Astrocyte (in vitro differentiated cells and primary cell): ENCODE data around the gene MAD2L1BP. TPM values are rescaled to one million over a fixed set of nuclear protein-coding genes. Genes with fewer than 3 reads are reported as not detected.

Source experiments
- DNase-seq: peaks from one replicate; pipeline ENCODE4 v3.0.0-alpha.2; 2010; ENCODE audit warnings: low read depth
- FAIRE-seq: peaks from 2 replicates; lab custom pipeline; 2011; peaks lifted over from hg19 to GRCh38; lab: Jason Lieb, UNC
- H2AFZ ChIP-seq: 2 replicates; pipeline ENCODE4 v1.6.0; 2012; ENCODE audit warnings: low read depth, low read length, inconsistent platforms
- H3K27ac ChIP-seq: 2 replicates; pipeline ENCODE4 v1.5.1; 2011; ENCODE audit warnings: low read depth, low read length, inconsistent platforms
- H3K27me3 ChIP-seq: 2 replicates; pipeline ENCODE4 v1.6.0; 2011; ENCODE audit warnings: low read length, inconsistent platforms; ENCODE audit not compliant: insufficient read depth
- H3K36me3 ChIP-seq: 2 replicates; pipeline ENCODE4 v1.5.1; 2011; ENCODE audit warnings: low read length, inconsistent platforms; ENCODE audit not compliant: insufficient read depth
- H3K4me1 ChIP-seq: 2 replicates; pipeline ENCODE4 v1.5.1; 2011; ENCODE audit warnings: low read length, inconsistent platforms; ENCODE audit not compliant: insufficient read depth
- H3K4me2 ChIP-seq: 2 replicates; pipeline ENCODE4 v1.6.0; 2012; ENCODE audit warnings: low read length, inconsistent platforms
- H3K4me3 ChIP-seq: 2 replicates; pipeline ENCODE4 v1.5.1; 2011; ENCODE audit warnings: low read depth, mild to moderate bottlenecking, low read length, inconsistent platforms; ENCODE audit not compliant: insufficient read depth
- H3K79me2 ChIP-seq: 2 replicates; pipeline ENCODE4 v1.6.0; 2012; ENCODE audit warnings: mild to moderate bottlenecking, low read length, inconsistent platforms; ENCODE audit not compliant: insufficient read depth
- H3K9ac ChIP-seq: 2 replicates; pipeline ENCODE4 v1.6.0; 2012; ENCODE audit warnings: mild to moderate bottlenecking, low read length, inconsistent platforms
- H3K9me3 ChIP-seq: 2 replicates; pipeline ENCODE4 v1.5.1; 2012; ENCODE audit warnings: low read depth, mild to moderate bottlenecking, low read length, inconsistent platforms; ENCODE audit not compliant: insufficient read depth
- H4K20me1 ChIP-seq: 2 replicates; pipeline ENCODE4 v1.6.0; 2012; ENCODE audit warnings: low read length, inconsistent platforms; ENCODE audit not compliant: insufficient read depth
- H3K27ac Mint-ChIP-seq: one replicate; pipeline ENCODE4 v1.8.0; 2021; ENCODE audit warnings: mild to moderate bottlenecking, mixed read lengths; ENCODE audit not compliant: unreplicated experiment
- H3K27me3 Mint-ChIP-seq: one replicate; pipeline ENCODE4 v1.8.0; 2021; ENCODE audit warnings: low read depth, mixed read lengths; ENCODE audit not compliant: unreplicated experiment
- H3K36me3 Mint-ChIP-seq: one replicate; pipeline ENCODE4 v1.8.0; 2021; ENCODE audit warnings: low read depth, mixed read lengths; ENCODE audit not compliant: unreplicated experiment
- H3K4me1 Mint-ChIP-seq: one replicate; pipeline ENCODE4 v1.8.0; 2021; ENCODE audit warnings: low read depth, mixed read lengths; ENCODE audit not compliant: unreplicated experiment
- H3K4me3 Mint-ChIP-seq: one replicate; pipeline ENCODE4 v1.8.0; 2021; ENCODE audit warnings: mild to moderate bottlenecking, moderate library complexity, mixed read lengths; ENCODE audit not compliant: unreplicated experiment
- H3K9me3 Mint-ChIP-seq: one replicate; pipeline ENCODE4 v1.8.0; 2021; ENCODE audit warnings: mild to moderate bottlenecking, mixed read lengths; ENCODE audit not compliant: unreplicated experiment
- CTCF ChIP-seq: IDR thresholded peaks from 2 replicates; pipeline ENCODE4 v1.5.1; 2011; ENCODE audit warnings: low read depth, mild to moderate bottlenecking, inconsistent platforms, low read length, moderate library complexity; ENCODE audit not compliant: insufficient read depth
- EZH2 ChIP-seq: IDR thresholded peaks from 2 replicates; pipeline ENCODE4 v1.6.1; 2012; ENCODE audit warnings: mild to moderate bottlenecking, low read length, inconsistent platforms; ENCODE audit not compliant: insufficient read depth
- total RNA-seq: library from RNA; stranded (reverse); gene quantifications from 2 replicates; pipeline ENCODE4 v1.2.1, GENCODE V29; 2021

Gene MAD2L1BP
- total RNA-seq, 1 donor from 2014 or later, result 32.2 TPM

GRCh38 chr6:43629104-43629504, 6.5 kb upstream of the MAD2L1BP start, which contains the start of gene GTPBP2:
GTPBP2 (minus strand) TSS chr6:43629264; CDS start chr6:43629162, 102 bp downstream.
- Mint-ChIP-seq H3K36me3 (peaks cover 18% of the 10 kb centered on the region), H3K4me1 (peaks cover 19% of the 10 kb centered on the region), H3K9me3 (no peaks in the 10 kb centered on the region), H3K27ac (peak within 1 kb of the TSS; percentile 100), H3K4me3 (peak within 1 kb of the TSS; percentile 98), H3K27me3 (no peaks in the 10 kb centered on the region)
- H3K27me3 ChIP-seq, result no peaks in the 10 kb centered on the region
- DNase-seq (peak; percentile 96), FAIRE-seq (no peak)
- peak within 1 kb of the TSS; percentile 99 for H3K4me2 ChIP-seq
- no peaks in the 10 kb centered on the region for H3K9me3 ChIP-seq
- TF ChIP-seq CTCF, result no peak
- no peak for TF ChIP-seq EZH2
- peak within 1 kb of the TSS; percentile 98 for H3K4me3 ChIP-seq
- H3K79me2 ChIP-seq, result peaks cover 45% of the 10 kb centered on the region
- H2AFZ ChIP-seq, result peak within 1 kb of the TSS; percentile 80
- H3K4me1 ChIP-seq, result peaks cover 26% of the 10 kb centered on the region
- peak within 1 kb of the TSS; percentile 92 for H3K27ac ChIP-seq
- H3K36me3 ChIP-seq, result peaks cover 20% of the 10 kb centered on the region
- peaks cover 3% of the 10 kb centered on the region for H4K20me1 ChIP-seq
- peak within 1 kb of the TSS; percentile 99 for H3K9ac ChIP-seq

- Histone ChIP-seq H3K9ac (peak overlapping the region; percentile 99), H3K27me3 (no peaks in the 10 kb centered on the region), H3K27ac (peak overlapping the region; percentile 91), H3K36me3 (peaks cover 14% of the 10 kb centered on the region), H3K9me3 (no peaks in the 10 kb centered on the region), H3K4me3 (peak overlapping the region; percentile 63), H4K20me1 (peaks cover 3% of the 10 kb centered on the region), H3K4me2 (peak overlapping the region; percentile 90), H2AFZ (peak overlapping the region; percentile 80), H3K4me1 (peaks cover 26% of the 10 kb centered on the region), H3K79me2 (peaks cover 41% of the 10 kb centered on the region)
- H3K9me3 Mint-ChIP-seq, result no peaks in the 10 kb centered on the region
- peak overlapping the region; percentile 98 for H3K4me3 Mint-ChIP-seq
- peaks cover 18% of the 10 kb centered on the region for H3K36me3 Mint-ChIP-seq
- no peak for TF ChIP-seq EZH2
- no peak for TF ChIP-seq CTCF
- DNase-seq, result peak; percentile 94
- peak overlapping the region; percentile 100 for H3K27ac Mint-ChIP-seq
- FAIRE-seq, result no peak
- H3K27me3 Mint-ChIP-seq, result no peaks in the 10 kb centered on the region
- peaks cover 19% of the 10 kb centered on the region for H3K4me1 Mint-ChIP-seq
Measured at GRCh38 chr6:43629505-43630300, 5.9 kb upstream of the MAD2L1BP start.
